Astrocyte of the spinal cord (primary cell): ENCODE data around the gene LVRN.
A peak's percentile ranks its signal among the peaks of the same experiment; 100 is the strongest.

Experiments
- DNase-seq: peaks from one replicate; pipeline ENCODE4 v3.0.0; 2011; ENCODE audit warnings: low read depth, low spot score
- H3K4me3 ChIP-seq: 2 replicates; pipeline ENCODE4 v1.5.1; 2011; ENCODE audit warnings: low read depth, mild to moderate bottlenecking, low read length, moderate library complexity
- CTCF ChIP-seq: IDR thresholded peaks from 2 replicates; pipeline ENCODE4 v1.5.1; 2012; ENCODE audit warnings: low read depth, mild to moderate bottlenecking, low read length, inconsistent platforms
- in situ Hi-C: cut with HindIII; loops from 2 replicates; pipeline ENCODE4 v1.10.0; 2017; ENCODE audit warnings: low sequenced_read_pairs

The LVRN gene

GRCh38 chr5:116037236-116037822 is 75.1 kb downstream of the LVRN start:
- DNase-seq: no peak
- in situ Hi-C loops: no loop called here
- peak; percentile 4 for TF ChIP-seq CTCF
- no peak overlapping the region for H3K4me3 ChIP-seq

GRCh38 chr5:116038817-116039216 is 76.5 kb downstream of the LVRN start:
- in situ Hi-C loops: no loop called here
- no peak overlapping the region for H3K4me3 ChIP-seq
- DNase-seq: no peak
- TF ChIP-seq CTCF: no peak

- in situ Hi-C loops: no loop called here
- DNase-seq: no peak
- no peak overlapping the region for H3K4me3 ChIP-seq
- no peak for TF ChIP-seq CTCF
These were observed 80.1 kb downstream of the LVRN start for GRCh38 chr5:116042375-116042774.

GRCh38 chr5:116044073-116044472 is 81.8 kb downstream of the LVRN start:
- H3K4me3 ChIP-seq: no peak overlapping the region
- DNase-seq: no peak
- TF ChIP-seq CTCF: no peak
- in situ Hi-C loops: no loop called here

GRCh38 chr5:116045821-116046220 is 83.5 kb downstream of the LVRN start:
- in situ Hi-C loops: no loop called here
- no peak for DNase-seq
- TF ChIP-seq CTCF: no peak
- no peak overlapping the region for H3K4me3 ChIP-seq

- in situ Hi-C loops: no loop called here
- H3K4me3 ChIP-seq: no peak overlapping the region
- TF ChIP-seq CTCF: no peak
- DNase-seq: no peak
These were observed 84.0 kb downstream of the LVRN start for GRCh38 chr5:116046261-116046660.

GRCh38 chr5:116046823-116047222 is 84.5 kb downstream of the LVRN start:
- no peak for DNase-seq
- no peak for TF ChIP-seq CTCF
- H3K4me3 ChIP-seq: no peak overlapping the region
- in situ Hi-C loops: no loop called here
